IMR-90 (cell line): ENCODE data around the gene MCUB. TPM values are rescaled to one million over a fixed set of nuclear protein-coding genes. Genes with fewer than 3 reads are reported as not detected.

Experiments used
- ATAC-seq: fragments of 200-7000 bp; cut with Tn5 transposase; 2 replicates; pipeline ENCODE4 v1.9.1; 2020; ENCODE audit warnings: low read depth, mild to moderate bottlenecking, moderate library complexity
- BruUV-seq: library from RNA; stranded (reverse); fragments of 400-500 nt; replicated peaks from 2 replicates; lab custom pipeline; 2021; lab: Mats Ljungman, UMichigan
- CTCF ChIA-PET: fragments of 300-600 bp; formaldehyde crosslinking; extraction: SDS; loops from one replicate; lab custom pipeline; 2021; ENCODE audit warnings: antibody characterized with exemption; lab: Yijun Ruan, JAX
- POLR2A ChIA-PET: fragments of 300-600 bp; sonication (Branson Sonifier 250); formaldehyde crosslinking; loops from one replicate; lab custom pipeline; 2022; ENCODE audit warnings: antibody characterized with exemption; ENCODE audit not compliant: unreplicated experiment; lab: Charles Lee
- DNase-seq: peaks from one replicate; pipeline ENCODE4 v3.0.0; 2013
- H2AFZ ChIP-seq: replicated peaks from 2 replicates; pipeline ENCODE3; 2013; ENCODE audit warnings: low read length, mild to moderate bottlenecking; ENCODE audit not compliant: poor library complexity
- H2AK5ac ChIP-seq: 2 replicates; pipeline ENCODE4 v1.6.1; 2013; ENCODE audit warnings: low read depth, low read length, inconsistent platforms
- H2AK9ac ChIP-seq: replicated peaks from 2 replicates; pipeline ENCODE3; 2013; ENCODE audit warnings: mild to moderate bottlenecking, low read depth, low read length, moderate library complexity; ENCODE audit not compliant: poor library complexity
- H2BK120ac ChIP-seq: 2 replicates; pipeline ENCODE4 v1.6.1; 2013; ENCODE audit warnings: low read depth, low read length, inconsistent platforms
- H2BK15ac ChIP-seq: 3 replicates; pipeline ENCODE4 v1.6.1; 2013; ENCODE audit warnings: low read depth, low read length, inconsistent platforms
- H2BK20ac ChIP-seq: 2 replicates; pipeline ENCODE4 v1.6.1; 2013; ENCODE audit warnings: low read depth, mild to moderate bottlenecking, inconsistent platforms, low read length, moderate library complexity
- H2BK5ac ChIP-seq: 2 replicates; pipeline ENCODE4 v1.6.1; 2013; ENCODE audit warnings: mild to moderate bottlenecking, low read depth, low read length, inconsistent platforms; ENCODE audit not compliant: poor library complexity, severe bottlenecking
- H3K14ac ChIP-seq: replicated peaks from 2 replicates; pipeline ENCODE4 v1.6.1; 2013; ENCODE audit warnings: low read depth, low read length, inconsistent platforms
- H3K18ac ChIP-seq: 2 replicates; pipeline ENCODE4 v1.6.1; 2013; ENCODE audit warnings: low read depth, low read length, control low read depth
- H3K23ac ChIP-seq: 2 replicates; pipeline ENCODE4 v1.6.1; 2013; ENCODE audit warnings: low read depth, low read length, inconsistent platforms
- H3K27ac ChIP-seq: 2 replicates; pipeline ENCODE4 v1.5.1; 2013; ENCODE audit warnings: mild to moderate bottlenecking, control low read depth, low read length; ENCODE audit not compliant: insufficient read depth
- H3K27me3 ChIP-seq: 2 replicates; pipeline ENCODE4 v1.6.1; 2013; ENCODE audit warnings: low read length; ENCODE audit not compliant: control insufficient read depth, insufficient read depth
- H3K36me3 ChIP-seq: 2 replicates; pipeline ENCODE4 v1.6.1; 2013; ENCODE audit warnings: low read length, mixed read lengths; ENCODE audit not compliant: control insufficient read depth, insufficient read depth
- H3K4ac ChIP-seq: 2 replicates; pipeline ENCODE4 v1.6.1; 2013; ENCODE audit warnings: low read depth, low read length, inconsistent platforms
- H3K4me1 ChIP-seq: 2 replicates; pipeline ENCODE4 v1.6.1; 2013; ENCODE audit warnings: low read length, mixed read lengths; ENCODE audit not compliant: control insufficient read depth, insufficient read depth
- H3K4me2 ChIP-seq: 2 replicates; pipeline ENCODE4 v1.6.1; 2013; ENCODE audit warnings: low read depth, mild to moderate bottlenecking, control low read depth, low read length, moderate library complexity
- H3K4me3 ChIP-seq: 2 replicates; pipeline ENCODE4 v1.5.1; 2013; ENCODE audit warnings: low read depth, mild to moderate bottlenecking, control low read depth, low read length, moderate library complexity; ENCODE audit not compliant: insufficient read depth
- H3K56ac ChIP-seq: 2 replicates; pipeline ENCODE4 v1.6.1; 2013; ENCODE audit warnings: low read length, inconsistent platforms; ENCODE audit not compliant: insufficient read depth; ENCODE audit errors: extremely low read depth
- H3K79me1 ChIP-seq, 2 experiments: 2 replicates each; pipeline ENCODE4 v1.6.1; 2013; ENCODE audit warnings: low read length in 2 of 2, inconsistent platforms in 1 of 2, low read depth in 1 of 2
- H3K9ac ChIP-seq: 2 replicates; pipeline ENCODE4 v1.6.1; 2013; ENCODE audit warnings: low read depth, low read length, control low read depth
- H3K9me1 ChIP-seq: 2 replicates; pipeline ENCODE4 v1.6.1; 2013; ENCODE audit warnings: low read length, inconsistent platforms; ENCODE audit not compliant: insufficient read depth
- H3K9me3 ChIP-seq: 2 replicates; pipeline ENCODE4 v1.6.1; 2013; ENCODE audit warnings: low read length; ENCODE audit not compliant: control insufficient read depth, insufficient read depth
- H4K20me1 ChIP-seq: 2 replicates; pipeline ENCODE4 v1.6.1; 2013; ENCODE audit warnings: low read length, inconsistent platforms; ENCODE audit not compliant: insufficient read depth
- H4K5ac ChIP-seq: 2 replicates; pipeline ENCODE4 v1.6.1; 2013; ENCODE audit warnings: mild to moderate bottlenecking, low read depth, low read length, control low read depth
- H4K8ac ChIP-seq, 2 experiments: 2 replicates each; pipeline ENCODE4 v1.6.1; 2013; ENCODE audit warnings: low read depth in 2 of 2, low read length in 2 of 2, control low read depth in 1 of 2, inconsistent platforms in 1 of 2
- H4K91ac ChIP-seq: 2 replicates; pipeline ENCODE4 v1.6.1; 2013; ENCODE audit warnings: low read depth, low read length, inconsistent platforms; ENCODE audit not compliant: insufficient read depth
- CHD1 ChIP-seq: IDR thresholded peaks from 2 replicates; pipeline ENCODE4 v1.6.1; 2012; ENCODE audit warnings: low read depth, low read length, improper control_type of control experiment
- CTCF ChIP-seq: conservative IDR thresholded peaks from 2 replicates; pipeline ENCODE4 v1.5.1; 2012; ENCODE audit warnings: mild to moderate bottlenecking, low read depth, low read length, improper control_type of control experiment
- ELK1 ChIP-seq: fragments of 150-350 bp; IDR thresholded peaks from 2 replicates; pipeline ENCODE4 v1.6.1; 2016; ENCODE audit warnings: low read depth, mild to moderate bottlenecking, low read length, moderate library complexity, borderline replicate concordance
- FOS ChIP-seq: fragments of 150-350 bp; IDR thresholded peaks from 2 replicates; pipeline ENCODE4 v1.6.1; 2016; ENCODE audit warnings: low read depth, low read length
- MAFK ChIP-seq: IDR thresholded peaks from 2 replicates; pipeline ENCODE4 v1.6.1; 2012; ENCODE audit warnings: low read depth, low read length, improper control_type of control experiment
- MXI1 ChIP-seq: IDR thresholded peaks from 2 replicates; pipeline ENCODE4 v1.6.1; 2012; ENCODE audit warnings: low read depth, mild to moderate bottlenecking, low read length, moderate library complexity, borderline replicate concordance
- NFE2L2 ChIP-seq: fragments of 150-350 bp; IDR thresholded peaks from 2 replicates; pipeline ENCODE4 v1.6.1; 2016; ENCODE audit warnings: low read depth, mild to moderate bottlenecking, low read length
- POLR2A ChIP-seq: IDR thresholded peaks from 2 replicates; pipeline ENCODE4 v1.6.1; 2012; ENCODE audit warnings: mild to moderate bottlenecking, low read depth, low read length
- SMC3 ChIP-seq: fragments of 150-350 bp; IDR thresholded peaks from 2 replicates; pipeline ENCODE4 v1.6.1; 2016; ENCODE audit warnings: low read depth, mild to moderate bottlenecking, antibody characterized with exemption, low read length, moderate library complexity
- WGBS, 2 experiments: methylation state at CpG; one replicate each; pipeline versions ENCODE4 v1.1.5 to v1.1.7; 2013; ENCODE audit warnings: missing lambda C conversion rate in 2 of 2; ENCODE audit not compliant: insufficient read length in 1 of 2; ENCODE audit errors: extremely low coverage in 2 of 2; 5-methylcytosine and 5-hydroxymethylcytosine counted together
- dilution Hi-C: fragments of 300-500 bp; cut with HindIII; formaldehyde crosslinking; loops from one replicate; pipeline ENCODE4 v1.14.3; 2018; ENCODE audit warnings: low sequenced_read_pairs; ENCODE audit not compliant: unreplicated experiment
- in situ Hi-C: fragments of 300-500 bp; cut with MboI; formaldehyde crosslinking; loops from 3 replicates; pipeline ENCODE4 v1.14.3; 2019; ENCODE audit warnings: low sequenced_read_pairs, inconsistent platforms, mixed read lengths
- intact Hi-C: fragments of 100-400 bp; cut with micrococcal nuclease; formaldehyde crosslinking; loops from 2 replicates; pipeline ENCODE4 v1.10.0; 2022
- polyA plus RNA-seq, 3 experiments: library from polyadenylated mRNA; depleted of rRNA; stranded (reverse); fragments of >200 nt; gene quantifications; 2 replicates each; pipeline ENCODE4 v1.2.3, GENCODE V29; 2012; ENCODE audit warnings: low replicate concordance in 1 of 3
- total RNA-seq: library from RNA; depleted of rRNA; stranded (reverse); fragments of >200 nt; gene quantifications from 2 replicates; pipeline ENCODE4 v1.2.3, GENCODE V29; 2012

The MCUB gene
- total and polyA plus RNA-seq, 2 of the 4 experiments (the other 2 are of a cell fraction) = 18.5 to 20.4 TPM

- Histone ChIP-seq H3K9ac (no peak overlapping the region), H3K27me3 (no peaks in the 10 kb centered on the region), H2BK5ac (no peak overlapping the region), H3K56ac (no peak overlapping the region), H4K91ac (no peak overlapping the region), H3K18ac (no peak overlapping the region), H3K4me2 (no peak overlapping the region), H2AK9ac (no peak overlapping the region), H2BK120ac (no peak overlapping the region), H3K36me3 (peaks cover 28% of the 10 kb centered on the region), H4K20me1 (no peaks in the 10 kb centered on the region), H3K9me3 (no peaks in the 10 kb centered on the region), H3K23ac (no peak overlapping the region), H3K4me3 (no peak overlapping the region), H3K14ac (no peak overlapping the region; the same call in 1 of the 2 replicates), H2BK20ac (no peak overlapping the region), H3K27ac (no peak overlapping the region), H2AFZ (no peak overlapping the region), H2AK5ac (no peak overlapping the region), H3K79me1 (peaks cover 4 to 5% of the 10 kb centered on the region in 2 experiments; a peak in 3 of 4 replicates), H3K9me1 (peaks cover 4% of the 10 kb centered on the region), H3K4me1 (no peaks in the 10 kb centered on the region), H4K5ac (no peak overlapping the region), H3K4ac (no peak overlapping the region), H4K8ac (no peak overlapping the region), H2BK15ac (no peak overlapping the region)
- ChIA-PET POLR2A (no interaction called here), CTCF (interaction anchor here (1.1 kb wide), 1 partner anchor 10 kb away, joined by 5 read pairs; no protein-coding TSS in a partner anchor)
- intact Hi-C loops (no loop called here), dilution Hi-C loops (no loop called here), in situ Hi-C loops (no loop called here)
- no peak for DNase-seq
- no peak for ATAC-seq
- no TSS peak for BruUV-seq
- no CpG with 5 or more reads among the region's 6 CpGs for WGBS, 2 experiments
- TF ChIP-seq CTCF (no peak), NFE2L2 (no peak), SMC3 (no peak), MAFK (no peak), FOS (no peak), MXI1 (no peak), POLR2A (no peak), ELK1 (no peak), CHD1 (no peak)
These were observed 130.8 kb downstream of the MCUB start for GRCh38 chr4:109690690-109691410.
